NCI-H446 (cell line): Measurements from ENCODE around the gene TGFBR3L.
"Not testable (repeated sequence)": the region's sequence is repeated elsewhere in the genome, so short reads cannot be mapped to it uniquely, and the experiment has no call there.

Experiments used
- DNase-seq, 2 experiments: peaks; one replicate each; lab custom pipeline; 2025; lab: John Stamatoyannopoulos, UW

Gene TGFBR3L

DNA sequence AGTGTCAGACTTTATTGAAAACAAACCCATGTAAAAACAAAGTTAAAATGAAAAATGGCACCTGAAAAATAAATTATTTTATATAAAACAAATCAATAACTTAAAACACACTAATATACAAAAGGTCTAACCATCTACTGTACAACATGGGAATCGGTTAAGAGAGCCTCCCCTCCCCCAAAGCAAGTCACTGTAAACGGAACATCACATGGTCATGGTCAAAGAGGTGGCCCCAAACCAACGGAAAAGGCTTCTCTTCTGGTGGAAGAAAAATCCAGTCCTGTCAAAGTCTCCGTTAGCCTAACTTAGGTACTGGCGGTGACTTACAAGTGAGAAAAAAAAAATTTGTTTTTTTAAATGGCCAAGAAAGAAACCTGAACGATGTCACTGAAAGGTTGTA lies 44.6 kb downstream of the TGFBR3L start:
- no peak for DNase-seq

DNA sequence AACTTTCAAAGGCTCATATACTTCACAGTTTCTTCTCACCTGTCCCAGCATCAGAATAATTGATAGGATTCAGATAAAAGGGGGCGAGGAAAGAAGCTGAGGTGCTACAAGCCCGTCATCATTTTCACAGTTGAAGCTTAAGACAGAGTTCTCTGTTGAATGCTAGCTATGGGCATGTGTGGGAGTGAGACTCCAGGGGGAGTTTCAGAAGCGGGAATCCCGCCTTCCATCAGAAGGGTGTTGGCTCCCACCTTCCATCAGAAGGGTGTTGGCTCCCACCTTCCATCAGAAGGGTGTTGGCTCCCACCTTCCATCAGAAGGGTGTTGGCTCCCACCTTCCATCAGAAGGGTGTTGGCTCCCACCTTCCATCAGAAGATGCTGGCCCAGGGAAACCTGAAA lies 46.5 kb downstream of the TGFBR3L start:
- not testable (repeated sequence) for DNase-seq

DNA sequence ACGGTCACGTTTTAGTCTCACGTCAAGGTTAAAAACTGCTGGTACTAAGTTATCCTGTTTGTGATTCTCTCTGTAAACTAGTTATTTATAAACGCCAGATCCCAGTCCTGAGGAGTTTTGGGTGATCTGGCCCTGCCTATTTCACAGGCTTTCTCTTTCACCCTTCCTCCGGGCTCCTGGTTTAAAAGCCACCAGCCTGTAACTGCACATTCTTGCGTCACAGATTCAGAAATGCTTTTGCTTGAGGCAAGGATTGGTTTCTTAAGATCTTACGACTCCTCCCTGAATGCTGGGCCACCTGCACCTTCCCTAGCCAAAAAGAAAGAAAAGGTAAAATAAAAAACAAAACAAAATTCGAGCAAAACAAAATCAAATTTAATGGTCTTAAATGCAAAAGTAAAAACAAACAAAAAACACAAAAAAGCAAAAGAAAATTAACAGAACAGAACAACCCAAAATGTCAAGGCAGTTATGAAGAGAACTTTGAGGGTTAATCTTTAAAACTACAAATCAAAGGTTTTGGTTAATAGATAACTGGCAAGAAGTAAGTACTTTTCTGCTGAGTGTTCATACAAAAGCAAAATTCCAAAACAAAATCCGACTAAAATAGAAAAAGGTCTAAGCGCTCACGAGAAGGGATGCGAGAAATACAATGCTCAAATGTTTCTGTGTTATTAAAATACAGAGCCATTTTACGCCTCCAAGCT lies 47.4 kb downstream of the TGFBR3L start:
- no peak for DNase-seq

DNA sequence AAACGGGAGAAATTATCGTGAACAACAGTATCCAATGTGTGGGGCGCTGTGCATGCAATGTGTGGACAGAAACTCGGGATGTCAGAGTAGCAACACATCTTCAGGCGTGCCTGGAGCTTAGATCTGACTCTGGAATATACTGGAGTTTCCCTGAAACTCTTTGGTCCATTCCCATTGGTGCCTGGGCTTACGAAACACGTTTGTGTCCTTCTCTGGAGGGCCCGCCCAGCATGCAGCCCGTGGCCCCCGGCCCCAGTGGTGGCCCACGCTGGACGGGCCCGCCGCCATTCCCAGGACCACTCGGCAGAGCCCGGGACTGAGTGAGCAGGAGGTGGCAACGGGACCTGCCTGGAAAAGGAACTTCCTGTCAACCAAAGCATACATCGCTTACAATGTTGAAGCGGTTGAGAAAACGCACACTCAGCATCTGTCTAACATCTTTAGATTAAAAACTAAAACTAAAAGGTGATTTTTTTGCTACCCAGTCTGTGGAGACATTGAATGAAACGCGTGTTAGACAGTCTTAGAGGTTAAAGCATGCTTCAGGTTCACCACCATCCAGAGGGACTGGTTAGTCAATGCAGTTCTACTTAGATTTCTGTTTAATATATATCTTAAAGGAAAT lies 48.1 kb downstream of the TGFBR3L start:
- no peak for DNase-seq

DNA sequence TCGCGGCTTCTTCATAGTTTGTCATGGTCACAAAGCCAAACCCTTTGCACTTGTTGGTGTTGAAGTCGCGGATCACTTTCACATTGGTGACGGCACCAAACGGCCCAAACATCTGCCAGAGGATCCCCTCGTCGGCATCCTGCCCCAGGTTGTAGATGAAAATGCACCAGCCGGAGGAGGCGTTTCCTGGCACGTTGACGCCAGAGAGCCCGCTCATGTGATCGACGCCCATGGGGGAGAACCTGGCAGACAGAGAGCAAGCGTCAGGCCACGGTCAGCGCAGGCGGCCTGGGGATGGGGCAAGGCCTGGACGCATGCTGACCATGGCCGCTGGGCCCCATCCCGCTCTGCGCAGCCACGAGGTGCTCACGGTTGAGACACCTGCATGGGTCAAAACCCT lies 48.9 kb downstream of the TGFBR3L start:
- DNase-seq: no peak

DNA sequence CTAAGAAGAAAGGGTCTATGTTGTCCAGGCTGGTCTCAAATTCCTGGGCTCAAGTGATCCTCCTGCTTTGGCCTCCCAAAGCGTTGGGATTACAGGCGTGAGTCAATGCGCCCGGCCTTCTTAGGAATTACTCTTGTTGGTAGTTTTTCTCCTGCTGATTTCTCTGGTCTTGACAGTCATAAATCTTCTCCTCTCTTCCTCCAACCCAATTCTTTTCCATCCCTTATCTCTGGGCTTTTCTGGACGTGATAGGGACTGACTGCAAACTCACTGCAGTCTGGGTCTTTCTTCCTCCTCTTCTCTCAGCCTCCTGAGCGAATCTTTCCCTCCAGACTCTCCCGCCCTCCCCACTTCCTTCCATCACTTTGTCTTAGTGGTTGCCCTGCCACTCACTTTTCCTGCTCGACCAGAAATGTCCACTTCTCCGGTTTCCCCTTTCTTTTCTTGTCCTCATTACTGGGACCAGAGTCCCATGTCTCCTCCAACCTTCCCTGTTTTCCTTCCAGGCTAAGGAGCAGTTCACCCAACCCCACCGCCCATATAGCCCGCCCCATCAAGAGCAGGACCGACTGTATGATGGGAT lies 50.7 kb downstream of the TGFBR3L start:
- no peak for DNase-seq

DNA sequence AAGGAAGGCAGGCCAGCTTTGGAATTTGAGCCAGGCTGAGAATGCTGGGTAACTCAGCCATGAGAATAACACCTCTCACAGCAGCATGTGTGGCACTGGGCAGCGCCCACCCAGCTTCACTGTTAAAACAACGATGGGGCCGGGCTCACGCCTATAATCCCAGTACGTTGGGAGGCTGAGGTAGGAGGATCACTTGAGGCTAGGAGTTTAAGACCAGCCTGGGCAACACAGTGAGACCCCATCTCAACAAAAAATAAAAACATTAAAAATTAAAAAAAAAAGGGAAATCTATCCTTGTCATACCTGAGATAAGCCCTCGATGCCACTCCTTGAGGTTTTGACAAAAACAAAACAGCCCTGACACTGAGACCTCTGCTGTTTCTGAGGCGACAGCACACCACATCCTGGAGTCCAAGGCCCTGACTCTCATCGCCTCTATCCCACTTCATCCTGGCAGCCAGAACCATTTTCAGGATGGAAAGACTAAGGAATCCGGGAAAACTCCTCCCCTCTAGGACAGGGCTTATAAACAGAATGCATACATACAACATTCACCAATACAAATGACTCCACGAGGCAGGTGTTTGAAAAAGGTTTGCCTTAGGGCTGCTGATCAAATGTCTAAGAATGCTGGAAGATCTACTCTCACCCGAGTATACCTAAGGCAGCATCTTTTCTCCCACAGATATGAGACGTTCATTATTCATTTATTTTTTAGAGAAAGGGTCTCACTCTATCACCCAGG lies 51.5 kb downstream of the TGFBR3L start:
- no peak for DNase-seq

DNA sequence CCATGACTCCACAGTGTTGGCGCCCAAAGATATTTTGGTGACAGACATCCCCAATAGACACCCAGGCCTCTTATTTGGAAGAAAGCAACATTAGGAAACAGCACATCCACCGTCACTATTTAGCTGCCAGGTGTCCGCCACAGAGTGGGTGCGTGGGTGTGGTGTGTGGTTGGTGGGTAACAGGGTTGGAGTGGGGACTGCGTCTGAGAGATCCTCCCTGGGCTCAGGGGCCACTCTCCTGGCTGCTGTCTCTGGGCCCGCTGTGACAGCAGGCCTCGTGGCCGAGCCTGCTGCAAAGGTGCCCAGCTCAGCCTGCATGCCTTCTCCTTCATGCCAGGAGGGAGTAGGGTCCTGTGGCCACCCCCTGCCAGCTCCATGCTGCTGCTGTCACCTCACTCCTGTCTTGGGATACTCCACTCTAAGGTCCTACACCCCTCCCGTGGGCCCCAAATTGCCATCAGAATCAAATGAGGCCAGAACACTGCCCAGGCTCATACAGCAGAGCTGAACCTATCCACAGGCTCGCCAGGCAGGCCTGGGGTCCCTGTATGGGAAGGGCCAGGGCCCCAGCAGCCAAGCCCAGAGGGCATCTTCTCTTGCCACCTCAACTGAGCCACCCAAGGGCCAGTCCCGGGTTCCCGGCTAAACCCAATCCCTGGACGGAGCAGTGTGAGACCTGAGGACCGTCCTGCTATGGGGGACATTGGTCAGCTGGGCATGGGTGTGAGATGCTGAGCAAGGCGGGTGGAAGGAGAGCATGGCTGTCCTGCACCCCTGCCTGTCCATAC lies 53.6 kb downstream of the TGFBR3L start:
- DNase-seq: no peak
